IMR-90 (cell line): ENCODE data around the gene ANKRD2. TPM values are rescaled to one million over a fixed set of nuclear protein-coding genes. Genes with fewer than 3 reads are reported as not detected.

ENCODE experiments used
- ATAC-seq: fragments of 200-7000 bp; cut with Tn5 transposase; 2 replicates; pipeline ENCODE4 v1.9.1; 2020; ENCODE audit warnings: low read depth, mild to moderate bottlenecking, moderate library complexity
- BruUV-seq: library from RNA; stranded (reverse); fragments of 400-500 nt; replicated peaks from 2 replicates; lab custom pipeline; 2021; lab: Mats Ljungman, UMichigan
- CTCF ChIA-PET: fragments of 300-600 bp; formaldehyde crosslinking; extraction: SDS; loops from one replicate; lab custom pipeline; 2021; ENCODE audit warnings: antibody characterized with exemption; lab: Yijun Ruan, JAX
- POLR2A ChIA-PET: fragments of 300-600 bp; sonication (Branson Sonifier 250); formaldehyde crosslinking; loops from one replicate; lab custom pipeline; 2022; ENCODE audit warnings: antibody characterized with exemption; ENCODE audit not compliant: unreplicated experiment; lab: Charles Lee
- DNase-seq: peaks from one replicate; pipeline ENCODE4 v3.0.0; 2013
- H2AFZ ChIP-seq: replicated peaks from 2 replicates; pipeline ENCODE3; 2013; ENCODE audit warnings: low read length, mild to moderate bottlenecking; ENCODE audit not compliant: poor library complexity
- H2AK5ac ChIP-seq: 2 replicates; pipeline ENCODE4 v1.6.1; 2013; ENCODE audit warnings: low read depth, low read length, inconsistent platforms
- H2AK9ac ChIP-seq: replicated peaks from 2 replicates; pipeline ENCODE3; 2013; ENCODE audit warnings: mild to moderate bottlenecking, low read depth, low read length, moderate library complexity; ENCODE audit not compliant: poor library complexity
- H2BK120ac ChIP-seq: 2 replicates; pipeline ENCODE4 v1.6.1; 2013; ENCODE audit warnings: low read depth, low read length, inconsistent platforms
- H2BK15ac ChIP-seq: 3 replicates; pipeline ENCODE4 v1.6.1; 2013; ENCODE audit warnings: low read depth, low read length, inconsistent platforms
- H2BK20ac ChIP-seq: 2 replicates; pipeline ENCODE4 v1.6.1; 2013; ENCODE audit warnings: low read depth, mild to moderate bottlenecking, inconsistent platforms, low read length, moderate library complexity
- H2BK5ac ChIP-seq: 2 replicates; pipeline ENCODE4 v1.6.1; 2013; ENCODE audit warnings: mild to moderate bottlenecking, low read depth, low read length, inconsistent platforms; ENCODE audit not compliant: poor library complexity, severe bottlenecking
- H3K14ac ChIP-seq: replicated peaks from 2 replicates; pipeline ENCODE4 v1.6.1; 2013; ENCODE audit warnings: low read depth, low read length, inconsistent platforms
- H3K18ac ChIP-seq: 2 replicates; pipeline ENCODE4 v1.6.1; 2013; ENCODE audit warnings: low read depth, low read length, control low read depth
- H3K23ac ChIP-seq: 2 replicates; pipeline ENCODE4 v1.6.1; 2013; ENCODE audit warnings: low read depth, low read length, inconsistent platforms
- H3K27ac ChIP-seq: 2 replicates; pipeline ENCODE4 v1.5.1; 2013; ENCODE audit warnings: mild to moderate bottlenecking, control low read depth, low read length; ENCODE audit not compliant: insufficient read depth
- H3K27me3 ChIP-seq: 2 replicates; pipeline ENCODE4 v1.6.1; 2013; ENCODE audit warnings: low read length; ENCODE audit not compliant: control insufficient read depth, insufficient read depth
- H3K36me3 ChIP-seq: 2 replicates; pipeline ENCODE4 v1.6.1; 2013; ENCODE audit warnings: low read length, mixed read lengths; ENCODE audit not compliant: control insufficient read depth, insufficient read depth
- H3K4ac ChIP-seq: 2 replicates; pipeline ENCODE4 v1.6.1; 2013; ENCODE audit warnings: low read depth, low read length, inconsistent platforms
- H3K4me1 ChIP-seq: 2 replicates; pipeline ENCODE4 v1.6.1; 2013; ENCODE audit warnings: low read length, mixed read lengths; ENCODE audit not compliant: control insufficient read depth, insufficient read depth
- H3K4me2 ChIP-seq: 2 replicates; pipeline ENCODE4 v1.6.1; 2013; ENCODE audit warnings: low read depth, mild to moderate bottlenecking, control low read depth, low read length, moderate library complexity
- H3K4me3 ChIP-seq: 2 replicates; pipeline ENCODE4 v1.5.1; 2013; ENCODE audit warnings: low read depth, mild to moderate bottlenecking, control low read depth, low read length, moderate library complexity; ENCODE audit not compliant: insufficient read depth
- H3K56ac ChIP-seq: 2 replicates; pipeline ENCODE4 v1.6.1; 2013; ENCODE audit warnings: low read length, inconsistent platforms; ENCODE audit not compliant: insufficient read depth; ENCODE audit errors: extremely low read depth
- H3K79me1 ChIP-seq, 2 experiments: 2 replicates each; pipeline ENCODE4 v1.6.1; 2013; ENCODE audit warnings: low read length in 2 of 2, inconsistent platforms in 1 of 2, low read depth in 1 of 2
- H3K9ac ChIP-seq: 2 replicates; pipeline ENCODE4 v1.6.1; 2013; ENCODE audit warnings: low read depth, low read length, control low read depth
- H3K9me1 ChIP-seq: 2 replicates; pipeline ENCODE4 v1.6.1; 2013; ENCODE audit warnings: low read length, inconsistent platforms; ENCODE audit not compliant: insufficient read depth
- H3K9me3 ChIP-seq: 2 replicates; pipeline ENCODE4 v1.6.1; 2013; ENCODE audit warnings: low read length; ENCODE audit not compliant: control insufficient read depth, insufficient read depth
- H4K20me1 ChIP-seq: 2 replicates; pipeline ENCODE4 v1.6.1; 2013; ENCODE audit warnings: low read length, inconsistent platforms; ENCODE audit not compliant: insufficient read depth
- H4K5ac ChIP-seq: 2 replicates; pipeline ENCODE4 v1.6.1; 2013; ENCODE audit warnings: mild to moderate bottlenecking, low read depth, low read length, control low read depth
- H4K8ac ChIP-seq, 2 experiments: 2 replicates each; pipeline ENCODE4 v1.6.1; 2013; ENCODE audit warnings: low read depth in 2 of 2, low read length in 2 of 2, control low read depth in 1 of 2, inconsistent platforms in 1 of 2
- H4K91ac ChIP-seq: 2 replicates; pipeline ENCODE4 v1.6.1; 2013; ENCODE audit warnings: low read depth, low read length, inconsistent platforms; ENCODE audit not compliant: insufficient read depth
- CEBPB ChIP-seq: IDR thresholded peaks from 2 replicates; pipeline ENCODE4 v1.6.1; 2012; ENCODE audit warnings: low read depth, low read length, improper control_type of control experiment
- FOS ChIP-seq: fragments of 150-350 bp; IDR thresholded peaks from 2 replicates; pipeline ENCODE4 v1.6.1; 2016; ENCODE audit warnings: low read depth, low read length
- MAZ ChIP-seq: IDR thresholded peaks from 2 replicates; pipeline ENCODE4 v1.6.1; 2012; ENCODE audit warnings: low read depth, mild to moderate bottlenecking, low read length, improper control_type of control experiment, moderate library complexity, borderline replicate concordance
- MXI1 ChIP-seq: IDR thresholded peaks from 2 replicates; pipeline ENCODE4 v1.6.1; 2012; ENCODE audit warnings: low read depth, mild to moderate bottlenecking, low read length, moderate library complexity, borderline replicate concordance
- RFX5 ChIP-seq: IDR thresholded peaks from 2 replicates; pipeline ENCODE4 v1.8.0; 2012; ENCODE audit warnings: low read depth, mild to moderate bottlenecking, low read length, moderate library complexity
- WGBS, 2 experiments: methylation state at CpG; one replicate each; pipeline versions ENCODE4 v1.1.5 to v1.1.7; 2013; ENCODE audit warnings: missing lambda C conversion rate in 2 of 2; ENCODE audit not compliant: insufficient read length in 1 of 2; ENCODE audit errors: extremely low coverage in 2 of 2; 5-methylcytosine and 5-hydroxymethylcytosine counted together
- dilution Hi-C: fragments of 300-500 bp; cut with HindIII; formaldehyde crosslinking; loops from one replicate; pipeline ENCODE4 v1.14.3; 2018; ENCODE audit warnings: low sequenced_read_pairs; ENCODE audit not compliant: unreplicated experiment
- in situ Hi-C: fragments of 300-500 bp; cut with MboI; formaldehyde crosslinking; loops from 3 replicates; pipeline ENCODE4 v1.14.3; 2019; ENCODE audit warnings: low sequenced_read_pairs, inconsistent platforms, mixed read lengths
- intact Hi-C: fragments of 100-400 bp; cut with micrococcal nuclease; formaldehyde crosslinking; loops from 2 replicates; pipeline ENCODE4 v1.10.0; 2022
- polyA plus RNA-seq, 3 experiments: library from polyadenylated mRNA; depleted of rRNA; stranded (reverse); fragments of >200 nt; gene quantifications; 2 replicates each; pipeline ENCODE4 v1.2.3, GENCODE V29; 2012; ENCODE audit warnings: low replicate concordance in 1 of 3
- total RNA-seq: library from RNA; depleted of rRNA; stranded (reverse); fragments of >200 nt; gene quantifications from 2 replicates; pipeline ENCODE4 v1.2.3, GENCODE V29; 2012
- TF ChIP-seq, protein P1 (sequence below): fragments of 150-350 bp; IDR thresholded peaks from 2 replicates; pipeline ENCODE4 v1.6.1; 2017; ENCODE audit warnings: mild to moderate bottlenecking, antibody characterized with exemption, low read length, low read depth
- TF ChIP-seq, protein P2 (sequence below): fragments of 150-350 bp; IDR thresholded peaks from 2 replicates; pipeline ENCODE4 v1.6.1; 2016; ENCODE audit warnings: low read depth, mild to moderate bottlenecking, low read length, moderate library complexity, borderline replicate concordance

The ANKRD2 gene
- total and polyA plus RNA-seq, 2 of the 4 experiments (the other 2 are of a cell fraction), result 0.36 to 0.65 TPM

DNA sequence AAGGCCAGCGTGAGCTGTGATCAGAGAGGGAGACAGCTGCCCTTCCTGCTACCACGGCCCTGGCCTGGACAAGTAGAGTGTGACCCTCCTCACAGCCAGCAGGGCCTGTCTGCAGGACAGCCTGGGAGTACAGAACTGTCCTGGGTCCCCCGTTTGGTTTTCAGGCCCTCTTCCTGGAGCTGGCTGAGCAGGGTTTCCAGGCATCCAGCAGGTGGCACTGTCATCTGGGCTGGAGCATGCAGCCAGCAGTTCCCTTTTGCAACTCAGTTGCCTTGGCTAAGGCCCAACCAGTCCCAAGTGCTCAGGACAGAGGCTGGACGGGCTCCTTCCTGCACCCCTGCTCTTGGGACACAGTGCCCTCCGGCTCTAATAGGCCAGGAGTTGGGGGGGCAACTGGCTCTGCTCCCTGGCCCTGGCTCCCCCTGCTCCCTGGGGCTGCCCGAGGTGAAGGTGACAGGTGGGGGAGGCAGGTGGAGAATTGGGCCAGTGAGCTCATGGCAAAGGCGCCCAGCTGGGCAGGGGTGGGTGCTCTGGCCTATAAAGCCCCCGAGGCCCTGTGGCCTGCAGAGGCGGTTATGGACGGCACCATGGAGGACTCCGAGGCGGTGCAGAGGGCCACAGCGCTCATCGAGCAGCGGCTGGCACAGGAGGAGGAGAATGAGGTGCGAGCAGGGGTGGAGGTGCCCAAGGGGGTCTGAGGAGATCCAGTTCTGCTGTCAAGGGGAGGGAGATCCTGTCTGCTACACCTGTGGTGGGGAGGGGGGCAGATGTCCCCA lies at the start of gene ANKRD2 (continued):
- TF ChIP-seq, protein P1, sequence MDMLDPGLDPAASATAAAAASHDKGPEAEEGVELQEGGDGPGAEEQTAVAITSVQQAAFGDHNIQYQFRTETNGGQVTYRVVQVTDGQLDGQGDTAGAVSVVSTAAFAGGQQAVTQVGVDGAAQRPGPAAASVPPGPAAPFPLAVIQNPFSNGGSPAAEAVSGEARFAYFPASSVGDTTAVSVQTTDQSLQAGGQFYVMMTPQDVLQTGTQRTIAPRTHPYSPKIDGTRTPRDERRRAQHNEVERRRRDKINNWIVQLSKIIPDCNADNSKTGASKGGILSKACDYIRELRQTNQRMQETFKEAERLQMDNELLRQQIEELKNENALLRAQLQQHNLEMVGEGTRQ, result no peak

DNA sequence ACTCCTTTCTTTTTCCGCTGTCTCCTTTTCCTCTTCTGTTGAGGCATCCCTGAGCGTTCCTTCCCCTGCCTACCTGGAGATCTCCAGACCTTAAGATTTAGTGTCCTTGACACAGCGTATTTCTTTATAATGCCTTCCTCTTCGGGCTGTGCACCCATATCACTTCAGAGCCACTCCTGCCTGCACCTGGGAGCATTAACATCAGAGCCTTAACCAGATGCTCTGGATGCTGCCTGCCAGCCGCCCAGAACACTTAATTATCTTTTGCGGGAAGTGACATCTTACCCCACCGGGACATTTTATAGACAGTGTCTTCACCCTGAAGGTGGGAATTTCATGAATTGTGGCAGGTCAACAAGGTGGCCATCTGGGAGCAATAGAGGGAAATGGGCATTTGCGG lies 49.6 kb upstream of the ANKRD2 start:
- DNase-seq (no peak), ATAC-seq (no peak)
- Histone ChIP-seq H4K5ac (no peak overlapping the region), H2BK5ac (no peak overlapping the region), H3K79me1 (peaks cover 35 to 80% of the 10 kb centered on the region in 2 experiments), H2BK15ac (no peak overlapping the region), H4K8ac (no peak overlapping the region), H3K56ac (no peak overlapping the region), H2BK20ac (no peak overlapping the region), H3K9me1 (peaks cover 13% of the 10 kb centered on the region), H4K91ac (no peak overlapping the region), H2BK120ac (no peak overlapping the region), H3K9ac (no peak overlapping the region), H3K9me3 (no peaks in the 10 kb centered on the region), H3K4me2 (no peak overlapping the region), H2AK9ac (no peak overlapping the region), H3K18ac (no peak overlapping the region), H3K27ac (no peak overlapping the region), H3K27me3 (no peaks in the 10 kb centered on the region), H2AFZ (no peak overlapping the region), H3K36me3 (no peaks in the 10 kb centered on the region), H3K4me1 (peaks cover 6% of the 10 kb centered on the region; the same call in 1 of the 2 replicates), H4K20me1 (peaks cover 74% of the 10 kb centered on the region), H3K14ac (no peak overlapping the region), H3K23ac (no peak overlapping the region), H3K4me3 (no peak overlapping the region), H3K4ac (no peak overlapping the region), H2AK5ac (no peak overlapping the region)
- in situ Hi-C loops (no loop called here), dilution Hi-C loops (no loop called here), intact Hi-C loops (no loop called here)
- WGBS, 2 experiments, result 100% methylated on average over 1 of the region's 8 CpGs; no CpG with 5 or more reads in 1 of the 2 experiments
- no TSS peak for BruUV-seq
- ChIA-PET CTCF (interaction anchor here (1.2 kb wide), 1 partner anchor 32 kb away, joined by 3 read pairs; no protein-coding TSS in a partner anchor), POLR2A (no interaction called here)
- TF ChIP-seq FOS (no peak), MAZ (no peak), RFX5 (no peak), MXI1 (no peak), CEBPB (no peak)
- TF ChIP-seq, protein P2, sequence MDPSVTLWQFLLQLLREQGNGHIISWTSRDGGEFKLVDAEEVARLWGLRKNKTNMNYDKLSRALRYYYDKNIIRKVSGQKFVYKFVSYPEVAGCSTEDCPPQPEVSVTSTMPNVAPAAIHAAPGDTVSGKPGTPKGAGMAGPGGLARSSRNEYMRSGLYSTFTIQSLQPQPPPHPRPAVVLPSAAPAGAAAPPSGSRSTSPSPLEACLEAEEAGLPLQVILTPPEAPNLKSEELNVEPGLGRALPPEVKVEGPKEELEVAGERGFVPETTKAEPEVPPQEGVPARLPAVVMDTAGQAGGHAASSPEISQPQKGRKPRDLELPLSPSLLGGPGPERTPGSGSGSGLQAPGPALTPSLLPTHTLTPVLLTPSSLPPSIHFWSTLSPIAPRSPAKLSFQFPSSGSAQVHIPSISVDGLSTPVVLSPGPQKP, result no peak
- TF ChIP-seq, protein P1, result no peak
